Fibroblast of skin of back (primary cell): ENCODE measurements around the gene TSN.
"Not testable (repeated sequence)": the region's sequence is repeated elsewhere in the genome, so short reads cannot be mapped to it uniquely, and the experiment has no call there.

Experiments used
- DNase-seq: peaks from one replicate; pipeline ENCODE4 v3.0.0-alpha.2; 2013

Gene TSN

DNA sequence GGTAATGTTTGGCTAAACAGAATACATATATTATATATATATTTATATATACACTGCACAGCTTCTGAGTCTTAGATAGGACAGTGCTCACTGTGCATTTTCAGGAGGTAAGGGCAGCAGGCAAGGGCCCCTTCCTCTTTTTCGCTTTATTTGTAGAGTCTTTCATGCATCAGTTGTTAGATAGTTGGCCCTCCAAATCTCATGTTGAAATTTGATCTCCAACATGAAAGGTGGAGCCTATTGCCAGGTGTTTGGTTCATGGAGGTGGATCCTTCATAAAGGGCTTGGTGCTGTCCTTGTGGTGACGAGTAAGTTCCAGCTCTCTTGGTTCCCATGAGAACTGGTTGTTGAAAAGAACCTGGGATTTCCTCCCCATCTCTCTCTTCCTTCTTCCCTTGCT is 48.1 kb downstream of the TSN start:
- DNase-seq: no peak

DNA sequence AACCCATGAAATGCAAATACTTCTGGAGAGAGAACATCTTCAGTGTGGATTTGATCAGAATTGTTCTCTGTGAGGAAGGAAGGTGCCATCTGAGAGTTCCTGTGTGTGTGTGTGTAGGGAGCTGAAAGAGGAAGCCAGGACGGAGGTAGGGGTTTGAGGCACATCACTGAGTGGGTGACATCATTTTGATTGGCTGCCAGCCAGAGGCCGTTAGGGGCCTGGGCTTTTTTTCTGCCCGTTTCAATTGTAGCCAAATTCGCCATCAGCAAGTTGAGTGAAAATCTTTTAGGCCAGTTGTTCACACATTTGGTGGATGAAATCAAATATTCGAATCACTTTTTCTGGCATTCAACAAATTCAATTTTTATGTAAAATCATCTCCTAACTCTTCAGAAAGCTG is 48.9 kb downstream of the TSN start:
- peak; percentile 13 for DNase-seq

DNA sequence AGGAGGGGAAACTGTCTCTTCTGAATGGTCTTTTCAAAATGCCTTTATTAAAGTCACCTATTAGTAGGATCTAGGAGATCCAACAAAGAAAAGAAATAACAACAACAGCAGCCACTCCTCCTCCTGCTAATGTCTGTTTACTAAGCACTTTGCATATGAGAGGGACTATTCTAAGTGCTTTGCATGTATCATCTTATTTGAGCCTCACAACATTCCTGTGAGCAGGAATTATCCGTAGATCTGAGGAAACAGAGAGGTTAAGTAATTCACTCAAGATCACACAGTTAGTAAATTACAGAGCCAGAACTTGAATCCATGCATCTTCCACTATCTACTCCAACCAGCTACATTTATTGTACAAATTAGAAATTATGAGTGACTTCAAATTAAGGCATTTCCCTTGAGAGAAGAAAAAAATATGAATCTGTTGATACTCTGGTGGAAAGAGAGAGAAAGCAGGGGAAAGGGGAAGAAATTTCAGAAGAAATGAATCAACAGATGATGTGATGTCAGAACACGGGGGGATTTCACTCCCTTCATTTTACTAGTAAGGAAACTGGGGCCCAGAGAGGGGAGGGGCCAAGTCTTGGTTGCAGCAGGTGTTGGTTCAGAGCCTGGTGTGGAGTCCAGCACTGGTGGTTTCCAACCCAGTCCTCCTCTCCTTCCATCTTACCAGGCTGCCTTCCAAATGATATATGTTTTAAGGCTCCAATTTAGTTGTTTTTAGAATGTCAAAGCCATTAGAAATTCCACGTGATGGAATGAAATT is 49.7 kb downstream of the TSN start:
- no peak for DNase-seq

DNA sequence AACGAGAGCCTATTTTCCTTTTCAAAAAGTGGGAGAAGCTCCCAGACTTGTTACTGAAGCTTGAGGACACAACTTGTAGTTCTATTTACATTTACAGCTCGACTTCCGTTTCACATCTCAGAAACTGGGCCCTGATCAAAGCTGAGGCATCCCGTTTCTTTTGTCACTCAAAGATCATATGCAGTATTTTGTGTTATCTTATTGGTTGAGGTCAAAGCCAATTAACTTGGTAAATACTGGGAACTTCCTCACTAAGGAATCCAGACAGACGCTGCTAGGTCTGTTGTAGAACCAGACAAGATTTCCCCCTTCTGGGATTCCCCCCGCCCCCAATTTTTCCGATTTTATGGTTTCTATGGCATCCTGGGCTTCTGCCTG is 50.3 kb downstream of the TSN start:
- DNase-seq: no peak

DNA sequence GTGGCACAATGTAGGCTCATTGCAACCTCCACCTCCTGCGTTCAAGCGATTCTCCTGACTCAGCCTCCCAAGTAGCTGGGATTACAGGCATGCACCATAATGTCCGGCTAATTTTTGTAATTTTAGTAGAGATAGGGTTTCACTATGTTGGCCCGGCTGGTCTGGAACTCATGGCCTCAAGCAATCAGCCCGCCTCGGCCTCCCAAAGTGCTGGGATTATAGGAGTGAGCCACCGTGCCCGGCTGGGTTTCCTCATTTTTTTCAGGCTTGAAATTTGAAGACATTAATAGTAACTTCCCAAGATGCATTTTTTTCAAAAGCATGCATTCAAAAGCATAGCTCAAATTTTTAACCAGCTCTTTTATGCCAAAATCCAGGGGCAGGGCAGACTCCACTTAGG is 52.3 kb downstream of the TSN start:
- not testable (repeated sequence) for DNase-seq

DNA sequence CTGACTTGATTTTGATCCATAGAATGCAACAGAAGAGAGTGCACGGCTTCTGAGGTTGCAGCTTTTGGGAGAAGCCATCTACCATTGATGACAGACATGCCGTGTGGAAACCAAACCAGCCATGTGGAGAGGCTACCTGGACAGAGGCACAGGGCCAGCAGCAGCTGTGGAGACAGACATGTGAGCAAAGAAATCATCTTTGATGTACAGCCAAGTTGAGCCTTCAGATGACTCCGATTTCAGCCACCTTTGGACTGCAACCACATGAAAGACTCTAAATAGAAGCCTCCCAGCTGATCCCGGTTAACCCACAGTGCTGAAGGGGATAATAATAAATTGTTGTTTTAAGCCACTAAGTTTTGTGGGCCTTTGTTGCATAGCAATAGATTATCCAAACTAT is 54.2 kb downstream of the TSN start:
- DNase-seq: no peak

DNA sequence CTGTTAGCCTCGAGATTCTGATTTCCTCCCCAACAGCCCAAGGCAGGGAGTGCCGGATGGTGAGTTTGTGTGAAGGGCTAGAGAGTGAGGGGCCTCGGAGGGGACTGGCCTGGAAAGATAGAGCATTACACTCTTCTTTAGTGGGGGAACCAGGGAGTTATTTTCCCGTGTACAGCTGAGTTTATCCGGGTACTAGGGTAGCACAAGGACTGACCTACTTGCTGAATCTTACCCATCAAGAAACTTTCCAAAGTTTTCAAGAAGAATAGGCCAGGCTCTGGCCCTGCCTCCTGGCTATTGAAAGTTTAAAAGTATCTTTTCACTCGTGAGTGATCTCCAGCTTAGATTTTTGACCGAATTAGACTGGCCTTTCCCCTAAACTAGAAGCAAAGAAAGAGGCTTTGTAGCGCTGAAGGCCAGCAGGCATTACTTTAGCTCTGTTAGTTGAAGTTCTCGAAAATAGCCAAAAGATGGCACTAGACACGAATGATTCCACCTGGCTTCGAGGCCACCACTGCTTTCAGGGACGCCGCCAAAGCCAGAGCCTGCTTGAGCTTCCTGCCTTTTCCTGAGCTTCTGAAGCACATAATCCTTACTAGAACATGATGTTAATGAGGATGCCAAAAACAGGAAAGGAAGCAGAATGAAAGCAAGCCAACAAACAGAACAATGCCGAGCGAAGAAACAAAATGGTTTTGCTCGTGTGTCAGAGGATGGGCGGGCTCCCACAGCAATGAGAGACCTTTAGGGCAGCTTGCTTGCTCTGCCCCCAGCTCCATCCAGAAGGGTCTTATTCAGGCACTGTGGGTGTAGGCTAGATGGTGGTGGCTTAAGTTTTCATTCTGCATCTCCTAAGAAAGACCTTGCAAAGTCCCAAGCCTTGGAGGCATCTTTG is 55.8 kb downstream of the TSN start:
- peak; percentile 61 for DNase-seq

DNA sequence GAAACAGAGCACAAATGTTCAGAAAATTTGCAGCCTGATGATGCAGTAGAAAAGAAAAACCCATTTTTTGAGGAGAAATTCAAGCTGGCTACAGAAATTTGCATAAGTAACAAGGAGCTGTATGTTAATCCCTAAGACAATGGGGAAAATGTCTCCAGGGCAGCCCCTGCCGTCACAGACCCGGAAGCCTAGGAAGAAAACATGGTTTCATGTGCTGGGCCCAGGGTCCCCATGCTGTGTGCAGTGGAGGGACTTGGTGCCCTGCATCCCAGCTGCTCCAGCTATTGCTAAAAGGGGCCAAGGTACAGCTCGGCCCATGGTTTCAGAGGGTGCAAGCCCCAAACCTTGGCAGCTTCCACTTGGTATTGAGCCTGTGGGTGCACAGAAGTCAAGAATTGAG is 57.6 kb downstream of the TSN start:
- not testable (repeated sequence) for DNase-seq

DNA sequence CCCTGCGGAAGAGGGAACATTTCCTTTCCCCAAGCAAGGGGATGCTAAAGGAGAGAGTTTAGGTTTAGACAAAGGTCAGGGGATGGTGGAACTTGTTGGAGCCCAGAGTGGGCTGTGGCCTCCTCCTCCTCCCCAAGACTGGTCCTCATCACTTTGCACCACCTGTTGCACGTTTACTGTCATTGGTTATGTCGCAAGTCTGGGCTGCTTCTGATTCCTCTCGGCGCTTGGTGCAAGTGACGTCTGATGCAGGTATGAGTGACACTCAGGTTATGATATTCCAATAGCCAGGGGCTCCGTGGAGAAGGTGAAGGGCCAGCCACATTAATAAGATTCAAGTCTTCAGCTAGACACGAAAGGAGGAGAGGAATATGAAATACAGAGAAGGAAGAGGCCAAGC is 59.8 kb downstream of the TSN start:
- no peak for DNase-seq

DNA sequence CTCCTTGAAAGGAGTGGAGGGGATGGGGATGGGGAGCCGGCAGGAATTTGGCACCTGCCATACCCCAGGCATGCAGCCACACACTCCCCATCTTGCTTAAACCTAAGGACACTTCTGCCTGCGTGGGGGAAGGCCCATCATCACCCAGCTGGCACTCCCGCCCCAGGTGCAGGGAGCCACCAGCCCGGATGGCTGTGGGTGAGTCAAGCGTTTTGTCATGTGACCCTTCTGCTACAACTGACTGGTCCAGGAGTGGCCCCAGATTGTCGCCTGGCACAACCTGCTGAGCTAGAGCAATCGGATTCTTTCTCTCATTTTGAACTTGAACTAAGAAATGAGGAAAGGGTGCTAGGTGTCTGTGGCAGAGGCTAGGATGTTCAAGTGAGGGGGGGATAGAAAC is 61.3 kb downstream of the TSN start:
- no peak for DNase-seq

DNA sequence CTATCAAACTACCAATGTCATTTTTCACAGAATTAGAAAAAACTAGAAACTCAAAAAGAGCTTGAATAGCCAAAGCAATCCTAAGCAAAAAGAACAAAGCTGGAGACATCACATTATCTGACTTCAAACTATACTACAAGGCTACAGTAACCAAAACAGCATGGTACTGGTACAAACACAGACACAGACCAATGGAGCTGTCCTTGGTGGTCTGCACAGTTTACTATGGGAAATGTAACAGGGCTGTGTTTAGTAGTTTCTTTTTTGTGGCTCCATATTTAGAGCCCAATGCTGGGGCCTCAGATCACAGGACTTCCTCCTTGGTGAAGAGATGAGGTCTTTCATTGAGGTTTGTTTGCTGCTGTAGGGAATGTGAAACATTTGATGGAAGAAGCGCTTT is 61.9 kb downstream of the TSN start:
- not testable (repeated sequence) for DNase-seq
